ENCODE data around the gene POLN.

GRCh38 chr4:2083826-2084160 is 158.1 kb downstream of the POLN start:
- TF ChIP-seq POLR2A (IDR thresholded peaks at IDR 0.05) = no peak
- TF ChIP-seq CTCF (IDR thresholded peaks at IDR 0.05) = no peak
